Fibroblast of skin of scalp (primary cell): ENCODE results near the gene KNL1. TPM values are rescaled to one million over a fixed set of nuclear protein-coding genes. Genes with fewer than 3 reads are reported as not detected.
"Not testable (repeated sequence)": the region's sequence is repeated elsewhere in the genome, so short reads cannot be mapped to it uniquely, and the experiment has no call there.

Experiments used
- DNase-seq: peaks from one replicate; pipeline ENCODE4 v3.0.0-alpha.2; 2013
- polyA plus RNA-seq, 2 experiments: library from polyadenylated mRNA; unstranded; fragments of 120-200 nt; gene quantifications; one replicate each; pipeline ENCODE4 v1.2.1, GENCODE V29; 2013; ENCODE audit not compliant: insufficient read length in 2 of 2

The KNL1 gene
- 11.1 TPM for polyA plus RNA-seq (2013, experiment 1 of 2; ENCODE audit: insufficient read length)
- polyA plus RNA-seq (2013, experiment 2 of 2; ENCODE audit: insufficient read length) = 15.6 TPM

GRCh38 chr15:40593588-40594428 lies at the start of gene KNL1:
KNL1 (plus strand) TSS chr15:40594249; CDS start chr15:40602932, 8,683 bp downstream.
- peak; percentile 95 for DNase-seq

GRCh38 chr15:40545457-40545856 lies 48.6 kb upstream of the KNL1 start:
- no peak for DNase-seq

- DNase-seq = no peak
Observed at GRCh38 chr15:40548610-40549009, 45.4 kb upstream of the KNL1 start.

DNA sequence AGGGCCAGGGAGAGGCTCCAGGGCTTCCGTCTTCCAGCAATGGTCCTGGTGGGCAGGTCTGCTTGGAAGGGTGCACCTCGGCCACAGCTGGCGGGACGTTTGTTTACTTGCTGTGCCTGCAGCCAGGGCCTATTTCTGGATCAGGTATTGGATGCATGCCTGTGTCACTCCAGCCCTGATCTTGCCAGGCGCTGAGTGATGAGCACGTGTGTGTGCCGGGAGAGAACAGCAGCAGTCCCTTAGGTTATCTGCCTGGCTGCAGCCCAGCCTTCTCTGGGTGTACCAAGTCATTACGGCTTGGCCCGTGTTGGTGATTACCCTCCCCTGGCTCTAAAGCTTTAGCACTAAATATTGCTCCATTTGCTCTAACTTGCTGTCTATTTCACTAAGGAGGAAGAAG lies 44.2 kb upstream of the KNL1 start:
- DNase-seq = no peak

DNA sequence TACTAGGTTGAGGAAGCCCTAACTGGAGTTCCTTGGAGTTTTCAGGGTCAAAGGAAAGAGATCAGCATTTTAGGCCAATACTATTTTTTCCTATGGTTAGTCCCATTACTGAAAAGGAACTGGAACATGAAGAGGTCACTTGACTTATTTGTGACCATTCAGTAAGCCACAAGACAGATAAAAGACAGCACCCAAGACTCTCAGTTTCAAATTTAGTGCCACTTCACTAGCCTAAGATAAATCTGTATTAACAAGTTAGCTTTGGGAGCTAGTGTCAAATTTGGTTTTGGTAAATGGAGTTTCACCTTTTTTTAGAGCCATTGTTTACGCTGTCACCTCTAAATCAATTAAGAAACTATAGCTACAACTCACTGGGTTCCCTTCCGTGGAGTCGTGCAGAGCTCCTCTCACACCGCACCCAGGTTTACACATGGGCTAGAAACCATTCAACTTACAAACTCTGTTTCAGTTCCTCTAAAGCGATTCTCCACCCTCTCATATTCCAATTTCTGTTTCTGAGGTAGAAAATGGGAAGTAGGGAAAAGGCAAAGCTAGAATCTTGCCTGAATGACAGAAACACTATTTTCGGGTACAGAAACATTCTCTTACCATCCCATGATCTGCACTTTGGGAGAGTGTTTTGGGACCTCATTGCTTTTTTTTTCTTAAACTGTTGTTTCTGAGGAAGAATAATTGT lies 43.6 kb upstream of the KNL1 start:
- no peak for DNase-seq

- DNase-seq = no peak
Observed at GRCh38 chr15:40554161-40554525, 39.9 kb upstream of the KNL1 start.

GRCh38 chr15:40555876-40556275 lies 38.2 kb upstream of the KNL1 start:
- DNase-seq = no peak

DNA sequence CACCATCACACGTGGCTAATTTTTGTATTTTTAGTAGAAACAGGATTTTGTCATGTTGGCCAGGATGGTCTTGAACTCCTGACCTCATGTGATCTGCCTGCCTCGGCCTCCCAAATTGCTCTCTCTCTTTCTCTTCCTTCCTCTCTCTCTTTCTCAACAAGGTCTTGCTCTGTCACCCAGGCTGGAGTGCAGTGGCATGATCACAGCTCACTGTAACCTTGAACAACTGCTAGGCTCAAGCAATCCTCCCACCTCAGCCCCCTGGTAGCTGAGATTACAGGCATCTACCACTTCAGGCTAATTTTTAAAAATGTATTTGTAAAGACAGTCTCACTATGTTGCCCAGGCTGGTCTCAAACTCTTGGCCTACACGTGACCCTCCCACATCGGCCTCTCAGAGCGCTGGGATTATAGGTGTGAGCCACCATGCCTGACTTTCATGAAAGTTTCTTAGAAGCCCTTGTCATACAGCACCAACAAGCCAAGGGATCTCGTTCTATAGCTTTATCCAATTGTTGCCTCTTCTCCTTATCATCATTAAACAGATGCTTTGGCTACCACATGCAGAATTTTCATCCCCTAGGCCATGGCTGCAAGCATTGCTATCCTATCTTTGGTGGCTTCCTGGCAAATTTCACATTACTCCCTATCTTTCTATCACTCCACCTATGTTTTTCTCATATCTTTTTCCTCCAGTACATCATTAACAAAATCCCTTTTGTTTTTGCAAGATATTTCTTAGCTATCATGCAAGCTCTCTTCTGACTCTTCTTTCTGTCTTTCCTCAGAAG lies 34.9 kb upstream of the KNL1 start:
- DNase-seq = no peak

- DNase-seq = no peak
Observed at GRCh38 chr15:40562691-40563090, 31.4 kb upstream of the KNL1 start.

DNA sequence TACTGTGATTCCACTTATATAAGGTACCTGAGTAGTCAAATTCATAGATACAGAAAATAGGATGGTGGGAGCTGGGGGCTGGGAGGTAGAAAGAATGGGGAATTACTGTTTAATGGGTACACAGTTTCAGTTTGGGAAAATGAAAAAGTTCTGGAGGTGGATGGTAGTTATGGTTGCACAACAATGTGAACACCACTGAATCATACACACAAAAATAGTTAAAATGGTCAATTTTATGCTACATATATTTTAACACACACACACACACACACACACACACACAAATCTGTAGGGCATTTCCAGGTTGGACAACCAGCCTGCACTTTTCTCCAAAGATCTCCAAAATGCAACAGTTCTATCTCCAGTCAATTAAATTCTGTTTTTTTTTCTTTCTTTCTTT lies 30.6 kb upstream of the KNL1 start:
- no peak for DNase-seq

DNA sequence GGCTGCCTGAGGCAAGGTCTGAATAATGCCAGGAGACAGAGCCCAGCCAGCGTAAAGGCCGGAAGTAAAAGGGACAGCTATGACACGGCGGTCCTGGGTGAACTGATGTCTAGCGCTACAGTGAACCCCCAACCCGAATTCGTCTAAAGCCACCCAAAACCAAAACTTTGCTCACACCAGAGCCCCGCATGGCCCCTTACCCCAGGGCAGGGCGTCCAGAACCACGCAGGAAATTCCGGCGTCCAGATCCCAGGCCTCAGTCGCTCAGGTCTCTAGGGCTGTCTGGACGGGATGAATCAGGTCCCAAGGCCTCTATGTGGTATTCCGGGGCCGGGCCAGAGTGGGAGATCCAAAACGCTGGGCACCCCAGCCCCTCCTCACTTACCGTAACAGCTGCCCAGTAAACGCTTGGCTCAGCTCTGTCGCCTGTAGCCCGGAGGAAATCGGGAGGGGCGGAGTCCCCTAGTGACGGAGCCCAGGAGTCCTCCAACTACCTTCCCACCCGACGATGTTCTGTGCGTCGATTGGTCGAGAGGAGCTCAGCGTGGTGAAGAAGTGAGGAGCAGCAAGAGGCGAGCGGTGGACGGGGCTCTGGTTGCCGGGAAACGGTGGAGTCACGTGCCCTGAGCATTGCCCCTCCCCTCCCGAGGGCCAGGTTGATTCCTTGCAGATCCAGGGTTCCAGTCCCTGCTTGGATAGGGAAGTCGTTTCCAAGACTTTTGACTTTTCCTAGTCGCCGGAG lies 29.3 kb upstream of the KNL1 start, which contains the start of gene CCDC32:
CCDC32 (minus strand) TSS at position 452 of the 742 bp plus-strand sequence. CDS start 2,027 bp downstream, outside the sequence.
- peak; percentile 99 for DNase-seq

DNA sequence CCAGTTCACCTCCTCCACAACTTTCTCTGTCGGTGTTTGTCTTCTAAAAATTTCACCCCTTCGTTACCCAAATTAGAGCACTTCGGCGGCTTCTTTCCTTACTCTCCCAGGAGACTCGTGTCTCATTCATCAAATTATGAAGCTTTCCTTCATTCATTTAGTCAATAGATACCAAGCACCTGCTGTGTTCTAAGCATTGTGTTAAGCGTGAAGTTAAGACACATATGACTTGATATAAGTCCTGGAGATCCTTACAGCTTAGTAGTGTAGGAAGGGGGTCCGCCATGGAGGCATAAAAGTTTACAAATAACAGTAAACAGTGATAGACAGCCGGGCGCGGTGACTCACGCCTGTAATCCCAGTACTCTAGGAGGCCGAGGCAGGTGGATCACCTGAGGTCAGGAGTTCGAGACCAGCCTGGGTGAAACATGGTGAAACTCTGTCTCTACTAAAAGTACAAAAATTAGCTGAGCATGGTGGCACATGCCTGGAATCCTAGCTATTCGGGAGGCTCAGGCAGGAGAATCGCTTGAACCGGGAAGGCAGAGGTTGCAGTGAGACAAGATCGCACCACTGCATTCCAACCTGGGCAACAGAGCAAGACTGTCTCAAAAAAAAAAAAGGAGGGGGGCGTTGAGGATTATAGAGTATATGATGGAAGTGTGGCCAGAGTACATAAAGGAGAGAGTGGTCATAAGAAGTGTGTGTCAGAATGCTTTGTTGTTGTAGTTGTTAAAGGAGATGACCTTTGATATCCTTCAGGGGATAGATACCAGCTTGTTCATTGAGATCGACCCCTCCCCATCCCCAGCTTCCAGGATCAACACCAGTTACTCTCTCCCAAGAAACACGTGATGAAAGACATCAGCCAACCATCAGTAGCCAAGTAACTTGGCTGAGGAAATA lies 28.5 kb upstream of the KNL1 start:
- no peak for DNase-seq

DNA sequence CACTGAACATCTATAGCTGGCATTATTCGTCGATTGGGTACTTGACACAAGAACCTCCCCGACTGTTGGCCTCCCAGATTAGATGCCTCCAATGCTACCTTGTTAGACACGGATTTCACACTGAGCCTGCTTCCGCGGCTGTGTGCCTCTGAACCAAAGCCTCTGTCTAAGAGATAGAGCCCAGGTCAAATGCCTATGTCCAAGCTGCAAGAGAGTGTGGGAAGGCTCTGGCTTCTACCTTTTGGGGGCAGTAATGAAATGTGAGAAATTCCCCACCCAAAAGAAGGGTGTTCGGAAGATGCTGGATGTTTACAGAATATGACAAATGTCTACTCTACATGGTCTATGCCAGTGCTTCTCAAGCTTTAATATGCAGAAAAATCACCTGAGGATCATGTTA lies 26.9 kb upstream of the KNL1 start:
- DNase-seq = peak; percentile 17

GRCh38 chr15:40569129-40569953 lies 24.7 kb upstream of the KNL1 start, which contains the start of gene RPUSD2:
RPUSD2 (plus strand) TSS chr15:40569299; CDS start chr15:40569338, 39 bp downstream.
- DNase-seq = peak; percentile 93

DNA sequence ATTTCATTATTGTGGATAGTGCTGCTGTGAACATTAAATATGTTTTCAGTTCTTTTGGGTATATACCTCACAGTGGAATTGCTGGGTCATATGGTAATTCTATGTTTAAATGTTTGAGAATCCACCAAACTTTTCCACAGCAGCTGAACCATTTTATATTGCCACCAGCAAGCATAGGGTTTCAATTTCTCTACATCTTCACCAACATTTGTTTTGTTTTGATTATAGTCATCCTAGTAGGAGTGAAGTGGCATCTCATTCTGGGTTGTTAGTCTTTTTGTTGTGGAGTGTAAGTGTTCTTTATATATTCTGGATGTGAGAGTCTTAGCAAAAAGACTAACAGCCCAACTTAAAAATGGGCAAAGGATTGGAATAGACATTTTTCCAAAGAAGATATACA lies 18.9 kb upstream of the KNL1 start:
- no peak for DNase-seq

GRCh38 chr15:40576914-40577313 lies 17.1 kb upstream of the KNL1 start:
- DNase-seq = not testable (repeated sequence)

GRCh38 chr15:40578892-40579291 lies 15.2 kb upstream of the KNL1 start:
- no peak for DNase-seq

- DNase-seq = not testable (repeated sequence)
Observed at GRCh38 chr15:40581796-40582195, 12.3 kb upstream of the KNL1 start.

GRCh38 chr15:40582726-40583246 lies 11.3 kb upstream of the KNL1 start:
- DNase-seq = peak; percentile 14

GRCh38 chr15:40584191-40584590 lies 9.9 kb upstream of the KNL1 start:
- DNase-seq = no peak
